ENCODE results near the gene ERMARD.

ERMARD gene

GRCh38 chr6:169801396-169802160, 50.2 kb downstream of the ERMARD start:
- DNase-seq (ENCODE audit: low read depth in 2 of 3, low spot score in 1 of 3) = no peak

- DNase-seq (ENCODE audit: low read depth in 2 of 3, low spot score in 1 of 3) = no peak
These were observed 51.4 kb downstream of the ERMARD start for GRCh38 chr6:169802790-169803189.

- DNase-seq (ENCODE audit: low read depth in 2 of 3, low spot score in 1 of 3) = no peak
These were observed 51.9 kb downstream of the ERMARD start for GRCh38 chr6:169803271-169803811.

GRCh38 chr6:169803816-169804340, 52.5 kb downstream of the ERMARD start:
- no peak for DNase-seq (ENCODE audit: low read depth in 2 of 3, low spot score in 1 of 3)

GRCh38 chr6:169804427-169804826, 53.0 kb downstream of the ERMARD start:
- DNase-seq (ENCODE audit: low read depth in 2 of 3, low spot score in 1 of 3) = no peak

- DNase-seq (ENCODE audit: low read depth in 2 of 3, low spot score in 1 of 3) = no peak
These were observed 53.9 kb downstream of the ERMARD start for GRCh38 chr6:169805242-169805838.

GRCh38 chr6:169806701-169807100, 55.3 kb downstream of the ERMARD start:
- no peak for DNase-seq (ENCODE audit: low read depth in 2 of 3, low spot score in 1 of 3)

GRCh38 chr6:169807229-169807628, 55.8 kb downstream of the ERMARD start:
- DNase-seq (ENCODE audit: low read depth in 2 of 3, low spot score in 1 of 3) = no peak

- no peak for DNase-seq (ENCODE audit: low read depth in 2 of 3, low spot score in 1 of 3)
These were observed 56.5 kb downstream of the ERMARD start for GRCh38 chr6:169807699-169808607.

GRCh38 chr6:169808608-169808967, 57.2 kb downstream of the ERMARD start:
- DNase-seq (ENCODE audit: low read depth in 2 of 3, low spot score in 1 of 3) = no peak

GRCh38 chr6:169809386-169809785, 58.0 kb downstream of the ERMARD start:
- no peak for DNase-seq (ENCODE audit: low read depth in 2 of 3, low spot score in 1 of 3)

- DNase-seq (ENCODE audit: low read depth in 2 of 3, low spot score in 1 of 3) = no peak
These were observed 58.9 kb downstream of the ERMARD start for GRCh38 chr6:169810066-169810989.

GRCh38 chr6:169811072-169811471, 59.6 kb downstream of the ERMARD start:
- DNase-seq (ENCODE audit: low read depth in 2 of 3, low spot score in 1 of 3) = no peak

- DNase-seq (ENCODE audit: low read depth in 2 of 3, low spot score in 1 of 3) = no peak
These were observed 60.3 kb downstream of the ERMARD start for GRCh38 chr6:169811521-169812256.

GRCh38 chr6:169812257-169812644, 60.8 kb downstream of the ERMARD start:
- no peak for DNase-seq (ENCODE audit: low read depth in 2 of 3, low spot score in 1 of 3)

GRCh38 chr6:169813969-169814368, 62.5 kb downstream of the ERMARD start:
- no peak for DNase-seq (ENCODE audit: low read depth in 2 of 3, low spot score in 1 of 3)

GRCh38 chr6:169816054-169816453, 64.6 kb downstream of the ERMARD start:
- DNase-seq (ENCODE audit: low read depth in 2 of 3, low spot score in 1 of 3) = no peak

- no peak for DNase-seq (ENCODE audit: low read depth in 2 of 3, low spot score in 1 of 3)
These were observed 65.6 kb downstream of the ERMARD start for GRCh38 chr6:169816975-169817374.

GRCh38 chr6:169820358-169820757, 68.9 kb downstream of the ERMARD start:
- no peak for DNase-seq (ENCODE audit: low read depth in 2 of 3, low spot score in 1 of 3)

- no peak for DNase-seq (ENCODE audit: low read depth in 2 of 3, low spot score in 1 of 3)
These were observed 72.6 kb downstream of the ERMARD start for GRCh38 chr6:169824021-169824420.

Measured in stimulated activated CD4-positive, alpha-beta T cell treated with anti-CD3 and anti-CD28 coated beads, Interleukin-12 subunit alpha, Interleukin-12 subunit beta, amount 100 ng/mL, for 48 hours (primary cell).